Osteocyte (in vitro differentiated cells): ENCODE results near the gene DNER. TPM values are rescaled to one million over a fixed set of nuclear protein-coding genes. Genes with fewer than 3 reads are reported as not detected.

Source experiments
- DNase-seq: peaks from one replicate; pipeline ENCODE4 v3.0.0; 2021; ENCODE audit warnings: mixed read lengths; ENCODE audit not compliant: unreplicated experiment; ENCODE audit errors: extremely low spot score
- H3K27ac Mint-ChIP-seq: one replicate; pipeline ENCODE4 v1.8.0; 2021; ENCODE audit warnings: mild to moderate bottlenecking, mixed read lengths; ENCODE audit not compliant: unreplicated experiment
- H3K27me3 Mint-ChIP-seq: one replicate; pipeline ENCODE4 v1.8.0; 2021; ENCODE audit warnings: mixed read lengths; ENCODE audit not compliant: unreplicated experiment
- H3K36me3 Mint-ChIP-seq: one replicate; pipeline ENCODE4 v1.8.0; 2021; ENCODE audit warnings: mixed read lengths; ENCODE audit not compliant: unreplicated experiment
- H3K4me1 Mint-ChIP-seq: one replicate; pipeline ENCODE4 v1.8.0; 2021; ENCODE audit warnings: mixed read lengths; ENCODE audit not compliant: unreplicated experiment
- H3K4me3 Mint-ChIP-seq: one replicate; pipeline ENCODE4 v1.8.0; 2021; ENCODE audit warnings: mild to moderate bottlenecking, moderate library complexity, mixed read lengths; ENCODE audit not compliant: unreplicated experiment
- H3K9me3 Mint-ChIP-seq: one replicate; pipeline ENCODE4 v1.8.0; 2021; ENCODE audit warnings: mixed read lengths; ENCODE audit not compliant: unreplicated experiment
- CTCF ChIP-seq: fragments of 200-600 bp; sonication (generic); IDR thresholded peaks from 2 replicates; pipeline ENCODE4 v1.5.0; 2021; ENCODE audit warnings: antibody characterized with exemption, mild to moderate bottlenecking, moderate library complexity
- total RNA-seq: library from RNA; stranded (reverse); gene quantifications from 2 replicates; pipeline ENCODE4 v1.2.1, GENCODE V29; 2021

DNER gene
- total RNA-seq, 1 donor from 2014 or later = 0.19 TPM

DNA sequence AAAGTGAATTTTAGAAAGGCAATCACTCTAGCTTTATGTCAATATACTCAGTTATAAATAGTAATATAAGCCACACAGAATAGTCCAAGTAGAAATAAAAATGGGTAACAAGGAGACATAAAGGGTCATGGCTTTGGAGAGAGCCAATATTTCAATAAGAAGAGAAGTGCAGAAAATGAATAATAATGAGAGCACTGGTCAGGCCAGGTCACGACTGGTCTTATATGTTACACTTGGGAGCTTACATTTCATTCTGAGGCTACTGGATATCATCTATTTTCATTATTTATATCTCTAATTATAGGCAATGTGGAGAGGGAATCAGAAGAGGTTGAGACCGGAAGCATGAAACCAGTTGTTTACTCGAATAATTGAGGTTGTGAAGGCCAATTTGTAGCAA lies 262.5 kb downstream of the DNER start:
- TF ChIP-seq CTCF = no peak
- no peak overlapping the region for H3K27ac Mint-ChIP-seq
- no peaks in the 10 kb centered on the region for H3K27me3 Mint-ChIP-seq
- H3K4me3 Mint-ChIP-seq = no peak overlapping the region
- H3K9me3 Mint-ChIP-seq = no peaks in the 10 kb centered on the region
- H3K36me3 Mint-ChIP-seq = no peaks in the 10 kb centered on the region
- H3K4me1 Mint-ChIP-seq = peaks cover 10% of the 10 kb centered on the region
- no peak for DNase-seq

DNA sequence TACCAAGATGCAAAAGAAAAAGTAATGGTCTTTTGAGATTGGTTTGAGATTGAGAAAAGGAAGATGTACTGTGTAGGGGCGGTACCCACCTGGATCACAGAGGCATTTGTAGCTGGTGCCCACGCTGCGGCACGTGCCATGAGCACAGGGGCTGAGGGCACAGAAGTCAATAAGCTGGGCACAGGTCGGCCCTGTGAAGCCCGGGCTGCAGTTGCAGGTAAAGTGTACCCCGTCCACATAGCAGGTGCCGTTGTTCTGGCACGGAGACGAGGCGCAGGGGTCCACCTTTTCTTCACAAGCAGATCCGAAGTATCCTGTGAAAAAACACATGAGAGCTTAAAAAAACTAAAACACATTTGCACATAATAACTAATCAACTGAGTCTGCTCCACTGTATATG lies 267.1 kb downstream of the DNER start:
- H3K9me3 Mint-ChIP-seq = no peaks in the 10 kb centered on the region
- no peak overlapping the region for H3K4me3 Mint-ChIP-seq
- TF ChIP-seq CTCF = no peak
- H3K27ac Mint-ChIP-seq = no peak overlapping the region
- H3K4me1 Mint-ChIP-seq = peaks cover 21% of the 10 kb centered on the region
- H3K27me3 Mint-ChIP-seq = no peaks in the 10 kb centered on the region
- H3K36me3 Mint-ChIP-seq = no peaks in the 10 kb centered on the region
- no peak for DNase-seq

GRCh38 chr2:229446350-229446749 lies 268.0 kb downstream of the DNER start:
- no peak overlapping the region for H3K27ac Mint-ChIP-seq
- H3K4me1 Mint-ChIP-seq = peaks cover 21% of the 10 kb centered on the region
- no peak overlapping the region for H3K4me3 Mint-ChIP-seq
- no peak for DNase-seq
- no peaks in the 10 kb centered on the region for H3K36me3 Mint-ChIP-seq
- H3K9me3 Mint-ChIP-seq = no peaks in the 10 kb centered on the region
- H3K27me3 Mint-ChIP-seq = no peaks in the 10 kb centered on the region
- TF ChIP-seq CTCF = no peak

- Mint-ChIP-seq H3K9me3 (no peaks in the 10 kb centered on the region), H3K36me3 (no peaks in the 10 kb centered on the region), H3K27me3 (peaks cover 3% of the 10 kb centered on the region), H3K27ac (peak overlapping the region; percentile 80), H3K4me1 (peaks cover 21% of the 10 kb centered on the region), H3K4me3 (no peak overlapping the region)
- no peak for TF ChIP-seq CTCF
- no peak for DNase-seq
Measured at GRCh38 chr2:229445501-229446211, 268.7 kb downstream of the DNER start.

DNA sequence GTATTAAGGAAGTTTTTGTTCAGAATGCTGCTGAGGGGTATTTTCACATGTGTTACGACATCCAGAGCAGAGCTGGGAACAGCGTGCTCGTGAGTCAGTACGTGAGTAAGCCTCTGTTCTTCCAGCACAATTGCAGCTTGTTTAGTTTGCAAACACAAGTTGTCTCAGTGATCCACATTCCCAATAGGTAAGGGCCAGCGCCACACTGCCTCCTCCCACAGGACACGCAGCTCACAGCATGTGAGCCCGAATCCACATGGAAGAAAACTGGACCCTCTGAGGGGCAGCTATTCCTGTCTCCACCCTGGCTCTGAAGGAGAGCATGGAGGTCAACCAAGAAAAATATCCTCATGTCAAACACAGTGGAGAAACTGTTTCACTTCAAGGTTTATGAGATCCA lies 269.3 kb downstream of the DNER start:
- H3K27me3 Mint-ChIP-seq = peaks cover 10% of the 10 kb centered on the region

More for the DNA sequence above, 269.3 kb downstream of the DNER start:
- DNase-seq = no peak
- Mint-ChIP-seq H3K36me3 (no peaks in the 10 kb centered on the region), H3K4me1 (peaks cover 21% of the 10 kb centered on the region), H3K9me3 (no peaks in the 10 kb centered on the region), H3K27ac (peak overlapping the region; percentile 80), H3K4me3 (peak overlapping the region; percentile 38)
- TF ChIP-seq CTCF = no peak
